ENCODE data around the gene SLAMF7.

GRCh38 chr1:160707236-160708064 lies 31.6 kb upstream of the SLAMF7 start:
- TF ChIP-seq POLR2A (IDR thresholded peaks at IDR 0.05; ENCODE audit: low read length) (no peak), GATA1 (IDR thresholded peaks at IDR 0.05; ENCODE audit: low read depth, low read length) (no peak)

Measured in erythroblast (primary cell).